Loucy (cell line): Measurements from ENCODE around the gene ADAMTS12.

Experiments
- CTCF ChIP-seq: fragments of 200-600 bp; sonication (generic); conservative IDR thresholded peaks from 2 replicates; pipeline ENCODE4 v1.5.1; 2014; ENCODE audit warnings: mild to moderate bottlenecking, antibody characterized with exemption, low read length
- EZH2phosphoT487 ChIP-seq: fragments of 200-600 bp; IDR thresholded peaks from 2 replicates; pipeline ENCODE4 v1.6.1; 2018; ENCODE audit warnings: antibody characterized with exemption, mild to moderate bottlenecking, moderate library complexity, borderline replicate concordance

GRCh38 chr5:33936004-33936380 lies 44.2 kb upstream of the ADAMTS12 start:
- no peak for TF ChIP-seq CTCF
- TF ChIP-seq EZH2phosphoT487 = no peak
